HepG2 (cell line): Measurements from ENCODE around the gene MAP3K9. TPM values are rescaled to one million over a fixed set of nuclear protein-coding genes. Genes with fewer than 3 reads are reported as not detected.

ENCODE experiments used
- AHR ChIP-seq: IDR thresholded peaks from 2 replicates; pipeline ENCODE4 v1.6.1; 2018; ENCODE audit warnings: missing genetic modification reagents, missing compliant biosample characterization
- CREB1 ChIP-seq, 2 experiments: fragments of 450-650 bp in 1 of 2; IDR thresholded peaks; 2 replicates each; pipeline ENCODE4 v1.6.1; 2016 to 2017; ENCODE audit warnings: control low read depth in 1 of 2, mild to moderate bottlenecking in 1 of 2, missing compliant biosample characterization in 1 of 2, missing genetic modification characterization in 1 of 2
- CREM ChIP-seq, 2 experiments: sonication (generic) in 1 of 2; formaldehyde crosslinking in 1 of 2; IDR thresholded peaks; 2 replicates each; pipeline versions ENCODE4 v1.4.0 to v1.6.1; 2016 to 2020; ENCODE audit warnings: antibody characterized with exemption in 1 of 2, mild to moderate bottlenecking in 1 of 2, missing genetic modification reagents in 1 of 2
- ERF ChIP-seq: IDR thresholded peaks from 2 replicates; pipeline ENCODE4 v1.6.1; 2018; ENCODE audit warnings: missing biosample characterization, missing genetic modification reagents
- FOXA3 ChIP-seq: IDR thresholded peaks from 2 replicates; pipeline ENCODE4 v1.6.1; 2016; ENCODE audit warnings: missing genetic modification reagents, missing compliant biosample characterization
- JUND ChIP-seq: sonication (generic); formaldehyde crosslinking; IDR thresholded peaks from 2 replicates; pipeline ENCODE4 v1.8.0; 2022; ENCODE audit warnings: mild to moderate bottlenecking, missing genetic modification reagents
- MAFG ChIP-seq: sonication (generic); formaldehyde crosslinking; IDR thresholded peaks from 2 replicates; pipeline ENCODE4 v1.5.1; 2020; ENCODE audit warnings: mild to moderate bottlenecking, missing genetic modification reagents
- ZFX ChIP-seq: sonication (generic); formaldehyde crosslinking; IDR thresholded peaks from 2 replicates; pipeline ENCODE4 v1.4.0; 2020; ENCODE audit warnings: mild to moderate bottlenecking, low read depth, missing genetic modification reagents, moderate library complexity
- ZNF275 ChIP-seq: sonication (generic); formaldehyde crosslinking; IDR thresholded peaks from 2 replicates; pipeline ENCODE4 v1.8.0; 2022; ENCODE audit warnings: missing genetic modification reagents, mild to moderate bottlenecking, inconsistent platforms, borderline replicate concordance
- ZNF841 ChIP-seq: sonication (generic); formaldehyde crosslinking; IDR thresholded peaks from 2 replicates; pipeline ENCODE4 v1.8.1; 2023; ENCODE audit warnings: missing genetic modification reagents, borderline replicate concordance
- polyA plus RNA-seq, 8 experiments: library from polyadenylated mRNA; depleted of rRNA in 3 of 8; stranded (reverse) in 7 of 8; unstranded in 1 of 8; fragments of >200 nt; fragmentation: Illumina TruSeq in 4 of 8; extraction: Trizol in 4 of 8; gene quantifications; 2 replicates each; pipeline versions ENCODE4 v1.2.1 to v1.2.3, GENCODE V29; 2011 to 2016; ENCODE audit warnings: low read depth in 4 of 8, missing spikeins in 1 of 8, mixed read lengths in 1 of 8; ENCODE audit not compliant: insufficient read depth in 1 of 8
- total RNA-seq, 5 experiments: library from RNA; depleted of rRNA; stranded (reverse); fragments of >200 nt; fragmentation: Illumina TruSeq; extraction: Trizol; gene quantifications; 2 replicates each; pipeline ENCODE4 v1.2.3, GENCODE V29; 2016; ENCODE audit warnings: low read depth in 1 of 5
- TF ChIP-seq, protein P1 (sequence below), 2 experiments: fragments of 450-650 bp in 1 of 2; sonication (generic) in 1 of 2; formaldehyde crosslinking in 1 of 2; IDR thresholded peaks; 2 replicates each; pipeline versions ENCODE4 v1.6.1 to v1.8.0; 2016 to 2022; ENCODE audit warnings: antibody characterized with exemption in 1 of 2, mild to moderate bottlenecking in 1 of 2, missing genetic modification reagents in 1 of 2
- TF ChIP-seq, protein P2 (sequence below): sonication (generic); formaldehyde crosslinking; IDR thresholded peaks from 2 replicates; pipeline ENCODE4 v1.8.1; 2023; ENCODE audit warnings: mild to moderate bottlenecking, moderate library complexity, missing genetic modification reagents
- TF ChIP-seq, protein P3 (sequence below): sonication (generic); formaldehyde crosslinking; IDR thresholded peaks from 2 replicates; pipeline ENCODE4 v1.4.0; 2020; ENCODE audit warnings: missing genetic modification reagents, borderline replicate concordance

The MAP3K9 gene
- total and polyA plus RNA-seq, 2 of the 13 experiments (the other 11 are each of a cell fraction or from before 2014, with no cell fraction given) = 4.3 to 4.5 TPM

DNA sequence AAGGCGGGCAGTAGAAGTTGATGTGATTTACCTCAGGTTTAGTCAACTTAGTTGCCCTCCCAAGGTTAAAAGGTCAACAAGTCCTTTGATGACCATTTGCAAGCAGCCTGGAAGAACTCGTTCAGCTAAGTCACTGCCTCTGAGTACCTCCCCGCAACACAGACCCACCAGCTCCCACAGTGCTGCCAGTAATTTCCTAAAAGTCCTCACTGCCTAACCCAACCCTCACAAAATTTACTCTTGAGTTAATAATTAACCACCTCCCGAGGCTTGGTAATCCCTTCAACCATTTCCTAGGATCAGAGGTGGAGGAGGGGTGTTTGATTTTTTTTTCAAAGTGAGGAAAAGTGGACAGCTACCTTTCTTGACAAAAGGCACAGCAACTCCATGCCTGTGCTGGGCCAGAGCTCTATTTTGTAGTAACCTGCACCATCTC is 55.8 kb downstream of the MAP3K9 start (continued):
- no peak for TF ChIP-seq CREB1 (IDR thresholded peaks at IDR 0.05)
- no peak for TF ChIP-seq CREB1 (CRISPR knock-in tag; IDR thresholded peaks at IDR 0.05)
- TF ChIP-seq AHR (CRISPR knock-in tag) = no peak
- TF ChIP-seq MAFG (CRISPR knock-in tag) = no peak
- TF ChIP-seq, protein P1, sequence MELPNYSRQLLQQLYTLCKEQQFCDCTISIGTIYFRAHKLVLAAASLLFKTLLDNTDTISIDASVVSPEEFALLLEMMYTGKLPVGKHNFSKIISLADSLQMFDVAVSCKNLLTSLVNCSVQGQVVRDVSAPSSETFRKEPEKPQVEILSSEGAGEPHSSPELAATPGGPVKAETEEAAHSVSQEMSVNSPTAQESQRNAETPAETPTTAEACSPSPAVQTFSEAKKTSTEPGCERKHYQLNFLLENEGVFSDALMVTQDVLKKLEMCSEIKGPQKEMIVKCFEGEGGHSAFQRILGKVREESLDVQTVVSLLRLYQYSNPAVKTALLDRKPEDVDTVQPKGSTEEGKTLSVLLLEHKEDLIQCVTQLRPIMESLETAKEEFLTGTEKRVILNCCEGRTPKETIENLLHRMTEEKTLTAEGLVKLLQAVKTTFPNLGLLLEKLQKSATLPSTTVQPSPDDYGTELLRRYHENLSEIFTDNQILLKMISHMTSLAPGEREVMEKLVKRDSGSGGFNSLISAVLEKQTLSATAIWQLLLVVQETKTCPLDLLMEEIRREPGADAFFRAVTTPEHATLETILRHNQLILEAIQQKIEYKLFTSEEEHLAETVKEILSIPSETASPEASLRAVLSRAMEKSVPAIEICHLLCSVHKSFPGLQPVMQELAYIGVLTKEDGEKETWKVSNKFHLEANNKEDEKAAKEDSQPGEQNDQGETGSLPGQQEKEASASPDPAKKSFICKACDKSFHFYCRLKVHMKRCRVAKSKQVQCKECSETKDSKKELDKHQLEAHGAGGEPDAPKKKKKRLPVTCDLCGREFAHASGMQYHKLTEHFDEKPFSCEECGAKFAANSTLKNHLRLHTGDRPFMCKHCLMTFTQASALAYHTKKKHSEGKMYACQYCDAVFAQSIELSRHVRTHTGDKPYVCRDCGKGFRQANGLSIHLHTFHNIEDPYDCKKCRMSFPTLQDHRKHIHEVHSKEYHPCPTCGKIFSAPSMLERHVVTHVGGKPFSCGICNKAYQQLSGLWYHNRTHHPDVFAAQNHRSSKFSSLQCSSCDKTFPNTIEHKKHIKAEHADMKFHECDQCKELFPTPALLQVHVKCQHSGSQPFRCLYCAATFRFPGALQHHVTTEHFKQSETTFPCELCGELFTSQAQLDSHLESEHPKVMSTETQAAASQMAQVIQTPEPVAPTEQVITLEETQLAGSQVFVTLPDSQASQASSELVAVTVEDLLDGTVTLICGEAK (IDR thresholded peaks at IDR 0.05) = no peak
- TF ChIP-seq, protein P1 (CRISPR knock-in tag; IDR thresholded peaks at IDR 0.05) = no peak
- TF ChIP-seq, protein P2, sequence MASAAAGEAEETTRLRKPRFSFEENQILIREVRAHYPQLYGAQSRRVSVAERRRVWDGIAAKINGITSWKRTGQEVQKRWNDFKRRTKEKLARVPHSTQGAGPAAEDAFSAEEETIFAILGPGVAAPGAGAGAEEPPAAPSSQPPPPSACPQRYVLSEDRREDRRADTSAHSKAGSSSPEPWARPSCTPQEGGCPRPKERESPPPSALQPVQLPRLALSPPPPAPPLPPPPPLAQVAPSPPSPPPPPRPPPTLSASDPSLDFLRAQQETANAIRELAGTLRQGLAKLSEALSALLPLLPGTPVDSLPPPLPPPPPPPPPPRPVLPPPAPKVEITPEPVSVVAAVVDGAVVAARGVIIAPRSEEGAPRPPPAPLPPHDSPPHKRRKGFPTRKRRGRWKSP = no peak
- 0 out of 2 replicates have a peak, but pooled peaks have one; percentile 27 for TF ChIP-seq JUND
- peak; percentile 42; the same call in 1 of the 2 replicates for TF ChIP-seq CREM (IDR thresholded peaks at IDR 0.05)
- TF ChIP-seq CREM (CRISPR knock-in tag; IDR thresholded peaks at IDR 0.05) = no peak
- peak; percentile 59 for TF ChIP-seq FOXA3 (CRISPR knock-in tag)
- no peak for TF ChIP-seq ZNF841 (CRISPR knock-in tag)
- TF ChIP-seq ZFX (CRISPR knock-in tag) = 0 out of 2 replicates have a peak, but pooled peaks have one; percentile 32
- TF ChIP-seq, protein P3, sequence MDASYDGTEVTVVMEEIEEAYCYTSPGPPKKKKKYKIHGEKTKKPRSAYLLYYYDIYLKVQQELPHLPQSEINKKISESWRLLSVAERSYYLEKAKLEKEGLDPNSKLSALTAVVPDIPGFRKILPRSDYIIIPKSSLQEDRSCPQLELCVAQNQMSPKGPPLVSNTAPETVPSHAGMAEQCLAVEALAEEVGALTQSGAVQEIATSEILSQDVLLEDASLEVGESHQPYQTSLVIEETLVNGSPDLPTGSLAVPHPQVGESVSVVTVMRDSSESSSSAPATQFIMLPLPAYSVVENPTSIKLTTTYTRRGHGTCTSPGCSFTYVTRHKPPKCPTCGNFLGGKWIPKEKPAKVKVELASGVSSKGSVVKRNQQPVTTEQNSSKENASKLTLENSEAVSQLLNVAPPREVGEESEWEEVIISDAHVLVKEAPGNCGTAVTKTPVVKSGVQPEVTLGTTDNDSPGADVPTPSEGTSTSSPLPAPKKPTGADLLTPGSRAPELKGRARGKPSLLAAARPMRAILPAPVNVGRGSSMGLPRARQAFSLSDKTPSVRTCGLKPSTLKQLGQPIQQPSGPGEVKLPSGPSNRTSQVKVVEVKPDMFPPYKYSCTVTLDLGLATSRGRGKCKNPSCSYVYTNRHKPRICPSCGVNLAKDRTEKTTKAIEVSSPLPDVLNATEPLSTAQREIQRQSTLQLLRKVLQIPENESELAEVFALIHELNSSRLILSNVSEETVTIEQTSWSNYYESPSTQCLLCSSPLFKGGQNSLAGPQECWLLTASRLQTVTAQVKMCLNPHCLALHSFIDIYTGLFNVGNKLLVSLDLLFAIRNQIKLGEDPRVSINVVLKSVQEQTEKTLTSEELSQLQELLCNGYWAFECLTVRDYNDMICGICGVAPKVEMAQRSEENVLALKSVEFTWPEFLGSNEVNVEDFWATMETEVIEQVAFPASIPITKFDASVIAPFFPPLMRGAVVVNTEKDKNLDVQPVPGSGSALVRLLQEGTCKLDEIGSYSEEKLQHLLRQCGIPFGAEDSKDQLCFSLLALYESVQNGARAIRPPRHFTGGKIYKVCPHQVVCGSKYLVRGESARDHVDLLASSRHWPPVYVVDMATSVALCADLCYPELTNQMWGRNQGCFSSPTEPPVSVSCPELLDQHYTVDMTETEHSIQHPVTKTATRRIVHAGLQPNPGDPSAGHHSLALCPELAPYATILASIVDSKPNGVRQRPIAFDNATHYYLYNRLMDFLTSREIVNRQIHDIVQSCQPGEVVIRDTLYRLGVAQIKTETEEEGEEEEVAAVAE (CRISPR knock-in tag) = peak; percentile 66; the same call in 1 of the 2 replicates
- no peak for TF ChIP-seq ZNF275
- TF ChIP-seq ERF (CRISPR knock-in tag) = 0 out of 2 replicates have a peak, but pooled peaks have one; percentile 46
